GM12878 (cell line): ENCODE measurements around the gene SPINK14. TPM values are rescaled to one million over a fixed set of nuclear protein-coding genes. Genes with fewer than 3 reads are reported as not detected.

Experiments
- ATAC-seq: fragments of 200-7000 bp; cut with Tn5 transposase; 3 replicates; pipeline ENCODE4 v1.9.1; 2020; ENCODE audit warnings: mild to moderate bottlenecking, moderate library complexity
- BruUV-seq: library from RNA; stranded (reverse); fragments of 400-500 nt; replicated peaks from 2 replicates; lab custom pipeline; 2021; lab: Mats Ljungman, UMichigan
- CTCF ChIA-PET: fragments of 300-600 bp; sonication (Branson Sonifier 250); formaldehyde crosslinking; extraction: SDS; loops from one replicate; lab custom pipeline; 2021; ENCODE audit warnings: inconsistent platforms; lab: Yijun Ruan, JAX
- POLR2A ChIA-PET: fragments of 350-600 bp; formaldehyde crosslinking; extraction: SDS; loops from one replicate; lab custom pipeline; 2021; ENCODE audit warnings: inconsistent platforms; lab: Charles Lee
- RAD21 ChIA-PET: fragments of 300-600 bp; sonication (Branson Sonifier 250); formaldehyde crosslinking; loops from one replicate; lab custom pipeline; 2023; ENCODE audit warnings: antibody characterized with exemption; ENCODE audit not compliant: unreplicated experiment; lab: Charles Lee
- SMC1A ChIA-PET: fragments of 300-600 bp; sonication (Branson Sonifier 250); formaldehyde crosslinking; loops from one replicate; lab custom pipeline; 2023; ENCODE audit not compliant: unreplicated experiment, uncharacterized antibody; lab: Charles Lee
- DNase-seq: peaks from one replicate; pipeline ENCODE4 v3.0.0-alpha.2; 2011; ENCODE audit warnings: low read depth, low spot score
- FAIRE-seq: peaks from 3 replicates; lab custom pipeline; 2011; peaks lifted over from hg19 to GRCh38; lab: Jason Lieb, UNC
- H2AFZ ChIP-seq: 2 replicates; pipeline ENCODE4 v1.6.0; 2011; ENCODE audit warnings: low read depth, low read length, control low read depth; ENCODE audit not compliant: control insufficient read depth
- H3K27ac ChIP-seq: 2 replicates; pipeline ENCODE4 v1.5.1; 2011; ENCODE audit warnings: control low read depth; ENCODE audit not compliant: control insufficient read depth, insufficient read depth
- H3K27me3 ChIP-seq, 2 experiments: replicated peaks in 1 of 2; 2 replicates each; pipeline versions ENCODE4 v1.6.0 to v1.6.1; 2011; ENCODE audit warnings: low read length in 1 of 2; ENCODE audit not compliant: control insufficient read depth in 2 of 2, insufficient read depth in 2 of 2
- H3K36me3 ChIP-seq, 2 experiments: 2 replicates each; pipeline ENCODE4 v1.5.1; 2011; ENCODE audit warnings: low read length in 1 of 2; ENCODE audit not compliant: control insufficient read depth in 2 of 2, insufficient read depth in 2 of 2
- H3K4me1 ChIP-seq: 2 replicates; pipeline ENCODE4 v1.6.1; 2011; ENCODE audit warnings: mild to moderate bottlenecking, low read length, moderate library complexity, mixed read lengths; ENCODE audit not compliant: control insufficient read depth, insufficient read depth
- H3K4me2 ChIP-seq: 2 replicates; pipeline ENCODE4 v1.6.0; 2011; ENCODE audit warnings: control low read depth; ENCODE audit not compliant: control insufficient read depth, insufficient read depth
- H3K4me3 ChIP-seq: fragments of 200-600 bp; sonication (generic); 2 replicates; pipeline ENCODE4 v1.5.1; 2016
- H3K79me2 ChIP-seq: 2 replicates; pipeline ENCODE4 v1.6.0; 2011; ENCODE audit warnings: low read length; ENCODE audit not compliant: control insufficient read depth, insufficient read depth
- H3K9ac ChIP-seq: 2 replicates; pipeline ENCODE4 v1.8.0; 2011; ENCODE audit warnings: low read length, control low read depth, mixed read lengths; ENCODE audit not compliant: control insufficient read depth, insufficient read depth
- H3K9me3 ChIP-seq: replicated peaks from 3 replicates; pipeline ENCODE4 v1.5.1; 2011; ENCODE audit warnings: mild to moderate bottlenecking, low read length; ENCODE audit not compliant: control insufficient read depth, insufficient read depth
- H4K20me1 ChIP-seq: 2 replicates; pipeline ENCODE4 v1.6.0; 2011; ENCODE audit not compliant: control insufficient read depth, insufficient read depth
- ATF7 ChIP-seq: fragments of 450-650 bp; IDR thresholded peaks from 2 replicates; pipeline ENCODE4 v1.6.1; 2016; ENCODE audit warnings: low read depth, mild to moderate bottlenecking
- CBFB ChIP-seq: IDR thresholded peaks from 2 replicates; pipeline ENCODE4 v1.6.1; 2016; ENCODE audit warnings: antibody characterized with exemption, low read depth
- CREB1 ChIP-seq: IDR thresholded peaks from 2 replicates; pipeline ENCODE4 v1.6.1; 2012; ENCODE audit warnings: low read depth, mild to moderate bottlenecking, inconsistent platforms
- DPF2 ChIP-seq: fragments of 450-650 bp; IDR thresholded peaks from 2 replicates; pipeline ENCODE4 v1.6.1; 2017; ENCODE audit warnings: mild to moderate bottlenecking
- SMC3 ChIP-seq: IDR thresholded peaks from 2 replicates; pipeline ENCODE4 v1.6.1; 2011; ENCODE audit warnings: low read length, improper control_type of control experiment, borderline replicate concordance
- WGBS: methylation state at CpG from one replicate; pipeline ENCODE4 v1.1.6; 2016; ENCODE audit warnings: low lambda C conversion rate; ENCODE audit not compliant: insufficient replicate concordance, insufficient coverage; ENCODE audit errors: missing lambda C conversion rate; 5-methylcytosine and 5-hydroxymethylcytosine counted together
- in situ Hi-C: fragments of 300-500 bp; cut with MboI; formaldehyde crosslinking; loops from 9 replicates; pipeline ENCODE4 v1.14.3; 2018; ENCODE audit warnings: mixed read lengths
- intact Hi-C: fragments of 100-400 bp; cut with micrococcal nuclease; formaldehyde crosslinking; loops from one replicate; pipeline ENCODE4 v1.14.2; 2022; ENCODE audit not compliant: unreplicated experiment
- polyA plus RNA-seq, 11 experiments: library from polyadenylated mRNA; depleted of rRNA in 4 of 11; unstranded in 6 of 11; stranded (reverse) in 5 of 11; fragments of >200 nt; fragmentation: Nextera tagmentation in 4 of 11; fragmentation: Illumina TruSeq in 1 of 11; extraction: Ambion mirVana in 4 of 11; extraction: Trizol in 1 of 11; gene quantifications; 1 replicate in 1 of 11; 2 replicates in 10 of 11; pipeline versions ENCODE4 v1.2.1 to v1.2.3, GENCODE V29; 2011 to 2016; ENCODE audit warnings: inconsistent platforms in 2 of 11, missing spikeins in 2 of 11, low read depth in 1 of 11
- total RNA-seq, 4 experiments: library from RNA; depleted of rRNA in 3 of 4; stranded (reverse); fragments of >200 nt in 3 of 4; fragmentation: Illumina TruSeq in 1 of 4; extraction: Trizol in 1 of 4; gene quantifications; 2 replicates each; pipeline versions ENCODE4 v1.2.1 to v1.2.3, GENCODE V29; 2013 to 2021

Gene SPINK14
- total and polyA plus RNA-seq, 10 of the 15 experiments (the other 5 are each of a cell fraction or from before 2014, with no cell fraction given): not detected

- RAD21 ChIA-PET: no interaction called here
- no TSS peak for BruUV-seq
- H3K79me2 ChIP-seq: no peaks in the 10 kb centered on the region
- SMC1A ChIA-PET: interaction anchor here (0.6 to 1.4 kb wide), 3 partner anchors 13 to 41 kb away, joined by 3 to 6 read pairs (median 3); no protein-coding TSS in a partner anchor
- intact Hi-C loops: no loop called here
- H3K4me3 ChIP-seq: no peak overlapping the region
- no peaks in the 10 kb centered on the region for H3K36me3 ChIP-seq
- H4K20me1 ChIP-seq: no peaks in the 10 kb centered on the region
- no peaks in the 10 kb centered on the region for H3K27me3 ChIP-seq
- ATAC-seq: no peak
- H2AFZ ChIP-seq: no peak overlapping the region
- no peak overlapping the region for H3K27ac ChIP-seq
- H3K4me1 ChIP-seq: no peaks in the 10 kb centered on the region
- POLR2A ChIA-PET: no interaction called here
- no peak for FAIRE-seq
- H3K4me2 ChIP-seq: no peak overlapping the region
- no peaks in the 10 kb centered on the region for H3K9me3 ChIP-seq
- TF ChIP-seq SMC3: no peak
- no peak for TF ChIP-seq CREB1
- TF ChIP-seq CBFB: no peak
- TF ChIP-seq, all 136 proteins: peak for 0
- CTCF ChIA-PET: interaction anchor here (1.3 kb wide), 1 partner anchor 11 kb away, joined by 4 read pairs; no protein-coding TSS in a partner anchor
- in situ Hi-C loops: loop anchor here (25.0 kb wide), 2 partner anchors 296 to 846 kb away; no protein-coding TSS in a partner anchor
- DNase-seq: no peak
- WGBS: 0% methylated on average over 1 of the region's 1 CpG
- no peak overlapping the region for H3K9ac ChIP-seq
Measured at GRCh38 chr5:148191010-148191409, 22.7 kb downstream of the SPINK14 start.

GRCh38 chr5:148193202-148193601 is 24.9 kb downstream of the SPINK14 start:
- H3K9me3 ChIP-seq: no peaks in the 10 kb centered on the region
- 73% methylated on average over 1 of the region's 1 CpG for WGBS
- ChIA-PET CTCF (no interaction called here), POLR2A (no interaction called here), SMC1A (no interaction called here), RAD21 (no interaction called here)
- intact Hi-C loops (no loop called here), in situ Hi-C loops (loop anchor here (25.0 kb wide), 2 partner anchors 294 to 844 kb away; no protein-coding TSS in a partner anchor)
- no peak overlapping the region for H3K4me2 ChIP-seq
- ATAC-seq (no peak), FAIRE-seq (no peak), DNase-seq (no peak)
- H3K36me3 ChIP-seq: no peaks in the 10 kb centered on the region
- no TSS peak for BruUV-seq
- no peak overlapping the region for H3K27ac ChIP-seq
- H4K20me1 ChIP-seq: no peaks in the 10 kb centered on the region
- H3K4me1 ChIP-seq: no peaks in the 10 kb centered on the region
- TF ChIP-seq ATF7 (no peak), DPF2 (no peak)
- H2AFZ ChIP-seq: no peak overlapping the region
- H3K27me3 ChIP-seq: no peaks in the 10 kb centered on the region
- no peaks in the 10 kb centered on the region for H3K79me2 ChIP-seq
- H3K4me3 ChIP-seq: no peak overlapping the region
- no peak overlapping the region for H3K9ac ChIP-seq
